NCI-H1417 (cell line): ENCODE measurements around the gene MYOD1.

Source experiments
- DNase-seq, 3 experiments: peaks; one replicate each; lab custom pipeline; 2025; lab: John Stamatoyannopoulos, UW

The MYOD1 gene

GRCh38 chr11:17702876-17703275 is 16.5 kb upstream of the MYOD1 start:
- no peak for DNase-seq

GRCh38 chr11:17703951-17704350 is 15.4 kb upstream of the MYOD1 start:
- no peak for DNase-seq

GRCh38 chr11:17707830-17708229 is 11.5 kb upstream of the MYOD1 start:
- DNase-seq: no peak

- DNase-seq: no peak
Measured at GRCh38 chr11:17711836-17712235, 7.5 kb upstream of the MYOD1 start.

GRCh38 chr11:17713851-17714250 is 5.5 kb upstream of the MYOD1 start:
- DNase-seq: no peak

- DNase-seq: no peak
Measured at GRCh38 chr11:17714356-17714854, 5.0 kb upstream of the MYOD1 start.

- DNase-seq: no peak
Measured at GRCh38 chr11:17714870-17715269, 4.5 kb upstream of the MYOD1 start.

- DNase-seq: no peak
Measured at GRCh38 chr11:17716807-17717206, 2.6 kb upstream of the MYOD1 start.

GRCh38 chr11:17718015-17718414 is 1.4 kb upstream of the MYOD1 start:
- no peak for DNase-seq

GRCh38 chr11:17718510-17718962 is 835 bp upstream of the MYOD1 start:
- no peak for DNase-seq

- DNase-seq: no peak
Measured at GRCh38 chr11:17719938-17720795, 796 bp downstream of the MYOD1 start.

- no peak for DNase-seq
Measured at GRCh38 chr11:17720796-17721171, 1.4 kb downstream of the MYOD1 start.

- DNase-seq: peak in 2 of 3 experiments; percentile 20 to 27
Measured at GRCh38 chr11:17721242-17721999, 2.0 kb downstream of the MYOD1 start.

- DNase-seq: peak in 2 of 3 experiments; percentile 19 to 43
Measured at GRCh38 chr11:17722000-17722643, 2.8 kb downstream of the MYOD1 start.

- DNase-seq: no peak
Measured at GRCh38 chr11:17724020-17724908, 4.9 kb downstream of the MYOD1 start.

GRCh38 chr11:17725174-17725573 is 5.8 kb downstream of the MYOD1 start:
- no peak for DNase-seq

- DNase-seq: no peak
Measured at GRCh38 chr11:17730137-17730536, 10.8 kb downstream of the MYOD1 start.

- DNase-seq: peak; percentile 82 to 94 (median 91)
Measured at GRCh38 chr11:17730608-17731462, 11.5 kb downstream of the MYOD1 start.

GRCh38 chr11:17733261-17733660 is 13.9 kb downstream of the MYOD1 start:
- DNase-seq: no peak

GRCh38 chr11:17734418-17734911 is 15.1 kb downstream of the MYOD1 start, which contains the start of gene KCNC1:
TSS of gene KCNC1 (plus strand) at chr11:17734781. CDS start at chr11:17736003, 1,222 bp downstream.
- DNase-seq: peak; percentile 77 to 84 (median 83)
